Measurements from ENCODE around the gene TGFBR3.

The TGFBR3 gene

GRCh38 chr1:91924146-91924545 is 38.2 kb upstream of the TGFBR3 start:
- DNase-seq (ENCODE audit: low spot score) = no peak
- Histone ChIP-seq H3K27me3 (ENCODE audit: insufficient read depth, poor library complexity, severe bottlenecking) (no peaks in the 10 kb centered on the region), H3K36me3 (ENCODE audit: low read depth) (no peaks in the 10 kb centered on the region), H3K9me3 (ENCODE audit: severe bottlenecking) (no peaks in the 10 kb centered on the region), H3K27ac (ENCODE audit: poor library complexity, severe bottlenecking) (no peak overlapping the region), H3K4me3 (ENCODE audit: severe bottlenecking) (no peak overlapping the region), H3K4me1 (ENCODE audit: insufficient read depth, poor library complexity, severe bottlenecking) (peaks cover 7% of the 10 kb centered on the region)
- peak; percentile 73 for ATAC-seq (ENCODE audit: low read depth)
- no peak for TF ChIP-seq CTCF (IDR thresholded peaks at IDR 0.05; ENCODE audit: poor library complexity, severe bottlenecking)

GRCh38 chr1:91919962-91920361 is 34.0 kb upstream of the TGFBR3 start:
- no peak for TF ChIP-seq CTCF (IDR thresholded peaks at IDR 0.05; ENCODE audit: poor library complexity, severe bottlenecking)
- DNase-seq (ENCODE audit: low spot score) (no peak), ATAC-seq (ENCODE audit: low read depth) (no peak)
- Histone ChIP-seq H3K36me3 (ENCODE audit: low read depth) (no peaks in the 10 kb centered on the region), H3K4me3 (ENCODE audit: severe bottlenecking) (no peak overlapping the region), H3K27ac (ENCODE audit: poor library complexity, severe bottlenecking) (no peak overlapping the region), H3K4me1 (ENCODE audit: insufficient read depth, poor library complexity, severe bottlenecking) (peaks cover 7% of the 10 kb centered on the region), H3K9me3 (ENCODE audit: severe bottlenecking) (no peaks in the 10 kb centered on the region), H3K27me3 (ENCODE audit: insufficient read depth, poor library complexity, severe bottlenecking) (no peaks in the 10 kb centered on the region)

GRCh38 chr1:91916811-91917460 is 31.0 kb upstream of the TGFBR3 start:
- no peak for TF ChIP-seq CTCF (IDR thresholded peaks at IDR 0.05; ENCODE audit: poor library complexity, severe bottlenecking)
- ATAC-seq (ENCODE audit: low read depth) (no peak), DNase-seq (ENCODE audit: low spot score) (no peak)
- Histone ChIP-seq H3K4me1 (ENCODE audit: insufficient read depth, poor library complexity, severe bottlenecking) (no peaks in the 10 kb centered on the region), H3K4me3 (ENCODE audit: severe bottlenecking) (no peak overlapping the region), H3K36me3 (ENCODE audit: low read depth) (no peaks in the 10 kb centered on the region), H3K27me3 (ENCODE audit: insufficient read depth, poor library complexity, severe bottlenecking) (no peaks in the 10 kb centered on the region), H3K27ac (ENCODE audit: poor library complexity, severe bottlenecking) (no peak overlapping the region), H3K9me3 (ENCODE audit: severe bottlenecking) (no peaks in the 10 kb centered on the region)

- TF ChIP-seq CTCF (IDR thresholded peaks at IDR 0.05; ENCODE audit: poor library complexity, severe bottlenecking) = no peak
- Histone ChIP-seq H3K27me3 (ENCODE audit: insufficient read depth, poor library complexity, severe bottlenecking) (no peaks in the 10 kb centered on the region), H3K4me1 (ENCODE audit: insufficient read depth, poor library complexity, severe bottlenecking) (no peaks in the 10 kb centered on the region), H3K4me3 (ENCODE audit: severe bottlenecking) (no peak overlapping the region), H3K9me3 (ENCODE audit: severe bottlenecking) (no peaks in the 10 kb centered on the region), H3K36me3 (ENCODE audit: low read depth) (no peaks in the 10 kb centered on the region), H3K27ac (ENCODE audit: poor library complexity, severe bottlenecking) (no peak overlapping the region)
- ATAC-seq (ENCODE audit: low read depth) (no peak), DNase-seq (ENCODE audit: low spot score) (no peak)
Measured at GRCh38 chr1:91916046-91916445, 30.1 kb upstream of the TGFBR3 start.

- no peak overlapping the region for H3K4me3 ChIP-seq (ENCODE audit: severe bottlenecking)
- ATAC-seq (ENCODE audit: low read depth) (no peak), DNase-seq (ENCODE audit: low spot score) (no peak)
- H3K4me1 ChIP-seq (ENCODE audit: insufficient read depth, poor library complexity, severe bottlenecking) = no peaks in the 10 kb centered on the region
- H3K9me3 ChIP-seq (ENCODE audit: severe bottlenecking) = no peaks in the 10 kb centered on the region
- TF ChIP-seq CTCF (IDR thresholded peaks at IDR 0.05; ENCODE audit: poor library complexity, severe bottlenecking) = no peak
- H3K27me3 ChIP-seq (ENCODE audit: insufficient read depth, poor library complexity, severe bottlenecking) = no peaks in the 10 kb centered on the region
- no peaks in the 10 kb centered on the region for H3K36me3 ChIP-seq (ENCODE audit: low read depth)
- no peak overlapping the region for H3K27ac ChIP-seq (ENCODE audit: poor library complexity, severe bottlenecking)
Measured at GRCh38 chr1:91913018-91913417, 27.1 kb upstream of the TGFBR3 start.
